AML-193 (cell line): Measurements from ENCODE around the gene CYP17A1.
A peak's percentile ranks its signal among the peaks of the same experiment; 100 is the strongest.

Experiments
- DNase-seq, 2 experiments: peaks; one replicate each; lab custom pipeline; 2025; lab: John Stamatoyannopoulos, UW

The CYP17A1 gene

DNA sequence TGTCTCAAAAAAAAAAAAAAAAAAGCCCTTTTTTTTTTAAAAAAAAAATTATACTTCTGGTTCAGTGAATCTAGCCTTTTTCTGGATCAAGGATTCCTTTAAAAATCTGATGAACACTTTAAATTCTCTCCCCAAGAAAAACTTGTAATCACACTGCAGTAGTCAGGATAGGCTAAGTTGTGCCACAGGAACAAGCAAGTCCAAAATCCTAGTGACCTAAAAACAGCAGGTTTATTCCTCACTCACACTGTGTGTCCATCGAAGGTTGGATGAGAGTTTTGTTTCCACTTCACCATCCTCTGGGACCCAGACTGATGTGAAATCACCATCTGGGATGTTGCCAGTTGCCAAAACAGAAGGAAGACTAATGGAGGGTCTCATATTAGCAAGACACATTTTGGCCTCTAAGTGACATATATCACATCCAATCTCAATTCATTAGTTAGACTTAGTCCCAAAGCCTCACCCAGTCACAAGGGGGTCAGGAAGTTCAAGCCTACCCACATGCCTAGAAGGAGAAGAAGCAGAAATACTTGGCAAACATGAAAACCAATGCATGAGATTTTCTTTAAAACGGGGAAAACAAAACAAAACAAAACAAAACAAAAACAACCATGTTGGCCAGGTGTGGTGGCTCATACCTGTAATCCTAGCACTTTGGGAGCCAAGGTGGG, 32.7 kb downstream of the CYP17A1 start:
- DNase-seq, result no peak

- DNase-seq, result no peak
Observed at GRCh38 chr10:102802920-102803534, 34.2 kb downstream of the CYP17A1 start.

- peak in 1 of 2 experiments; percentile 7 for DNase-seq
Observed at GRCh38 chr10:102801978-102802377, 35.2 kb downstream of the CYP17A1 start.

DNA sequence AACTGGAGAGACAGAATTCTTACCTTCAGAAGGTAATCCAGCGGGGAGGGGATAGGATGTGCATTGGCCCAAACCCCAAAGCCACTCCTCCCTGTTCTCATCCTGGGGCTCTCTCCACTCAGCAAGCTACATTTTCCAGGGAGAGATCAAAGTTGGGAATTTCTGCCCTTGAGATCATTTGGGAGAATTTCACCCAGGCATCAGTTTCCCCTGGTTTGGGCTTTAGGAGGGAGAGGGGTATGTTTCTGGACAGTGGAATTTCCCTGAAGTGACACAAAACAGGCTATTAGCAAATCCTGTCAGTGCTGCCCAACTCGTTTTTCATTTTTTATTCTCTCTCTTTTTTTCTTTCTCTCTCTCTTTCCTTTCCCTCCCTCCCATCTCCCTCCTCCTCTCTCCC, 35.7 kb downstream of the CYP17A1 start:
- no peak for DNase-seq

DNA sequence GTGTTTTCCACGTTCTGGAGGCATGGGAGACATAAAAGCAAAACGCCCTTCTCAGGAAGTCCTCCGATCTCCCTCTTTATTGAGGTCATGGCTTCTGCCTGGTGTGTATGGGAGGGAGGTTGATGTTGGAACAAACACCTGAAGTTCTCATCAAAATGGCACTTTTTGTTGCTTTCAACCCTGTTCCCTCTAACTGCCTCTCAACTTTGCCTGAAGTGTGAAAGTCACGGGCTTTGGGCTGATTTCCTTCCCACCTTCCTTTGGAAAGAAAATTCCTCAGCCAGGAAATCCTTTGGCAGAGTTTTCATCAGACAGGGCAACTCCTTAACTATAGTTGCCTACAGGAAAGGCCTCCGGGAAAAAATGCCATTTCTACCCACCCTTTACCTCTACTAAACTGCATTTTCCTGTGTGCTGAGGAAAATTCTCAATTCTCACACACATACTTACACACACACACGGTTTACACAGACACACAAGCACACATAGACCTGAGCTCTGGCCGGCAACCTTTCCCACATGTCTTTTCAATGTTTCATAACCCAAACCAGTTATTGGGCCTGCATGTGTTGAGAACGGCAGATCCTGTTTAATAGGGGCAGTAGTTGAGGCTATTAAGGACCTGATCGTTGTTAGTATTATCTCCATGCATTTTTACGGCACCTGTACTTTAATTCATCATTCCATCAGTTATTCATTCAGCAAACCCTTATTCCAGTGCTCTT, 36.4 kb downstream of the CYP17A1 start:
- DNase-seq, result no peak

- no peak for DNase-seq
Observed at GRCh38 chr10:102799691-102800471, 37.3 kb downstream of the CYP17A1 start.

DNA sequence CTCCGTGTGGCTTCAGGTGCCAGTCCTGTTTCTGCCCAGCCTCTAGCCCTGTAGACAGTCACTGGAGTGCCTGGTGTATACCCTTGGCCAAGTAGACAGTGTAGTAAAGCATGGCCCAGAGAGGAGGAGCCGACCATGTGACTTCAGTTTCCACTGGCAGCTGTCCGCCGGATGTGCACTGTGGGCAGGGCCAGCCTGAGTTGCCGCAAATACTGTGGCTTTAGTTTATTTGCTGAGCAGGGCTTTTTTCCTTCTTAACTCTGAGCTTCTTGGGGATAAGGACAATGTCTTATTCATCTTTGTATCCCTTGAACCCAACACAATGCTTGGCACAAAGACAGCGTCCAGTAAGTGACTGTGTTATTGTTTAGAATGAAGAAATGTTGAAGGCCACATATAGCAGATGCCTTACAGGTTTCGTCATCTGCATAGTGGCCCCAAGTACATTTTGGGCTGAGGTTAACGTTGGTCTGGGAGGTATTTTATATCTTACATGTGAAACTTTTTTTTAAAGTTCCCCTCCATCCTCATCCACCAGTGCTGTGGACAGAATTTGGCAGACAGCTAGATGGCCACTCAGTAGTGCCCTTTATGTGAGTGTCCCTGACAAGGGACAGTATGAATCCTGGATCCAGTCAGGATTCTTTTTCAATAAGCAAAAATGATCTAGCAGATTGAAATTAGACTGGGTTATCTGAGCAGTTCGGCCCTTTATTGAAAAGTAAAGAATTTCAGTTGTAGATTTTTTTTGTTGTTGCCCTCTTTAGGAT, 40.6 kb downstream of the CYP17A1 start:
- no peak for DNase-seq

GRCh38 chr10:102795453-102796406, 41.5 kb downstream of the CYP17A1 start:
- DNase-seq, result no peak

DNA sequence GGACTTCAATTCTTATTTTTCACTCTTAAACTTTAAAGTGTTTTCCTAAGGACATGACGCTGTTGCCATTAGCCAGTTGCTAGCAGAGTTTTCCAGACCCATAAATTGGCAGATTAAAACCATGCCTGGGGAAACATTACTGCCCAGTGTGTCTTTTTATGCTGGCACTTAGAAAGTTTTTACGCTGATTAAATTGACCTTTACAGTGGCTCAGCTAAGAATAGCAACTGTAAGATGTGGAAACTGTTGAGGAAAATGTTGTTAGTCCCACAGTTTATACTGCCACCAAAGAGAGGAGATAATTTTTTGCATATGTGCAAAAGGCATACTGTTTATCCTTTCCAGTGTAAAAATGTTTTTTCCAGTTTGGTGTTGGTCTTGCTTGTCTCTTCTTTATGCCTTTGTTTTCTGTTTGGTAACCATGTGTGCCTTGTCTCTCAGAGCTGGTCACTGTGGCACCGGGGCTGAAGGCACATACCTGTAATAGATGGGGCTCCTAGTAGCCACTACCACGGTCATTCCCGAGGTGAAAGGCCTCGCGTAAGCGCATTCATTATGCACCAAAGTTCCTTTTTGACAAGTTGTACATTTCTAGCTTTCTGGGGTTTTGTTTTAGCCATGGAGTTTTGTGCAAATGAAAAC, 45.3 kb downstream of the CYP17A1 start:
- DNase-seq, result no peak

GRCh38 chr10:102785818-102786217, 51.4 kb downstream of the CYP17A1 start:
- DNase-seq, result peak in 1 of 2 experiments; percentile 11

GRCh38 chr10:102783568-102783967, 53.6 kb downstream of the CYP17A1 start:
- DNase-seq, result no peak

- DNase-seq, result no peak
Observed at GRCh38 chr10:102782673-102783551, 54.3 kb downstream of the CYP17A1 start.

GRCh38 chr10:102781921-102782557, 55.2 kb downstream of the CYP17A1 start:
- no peak for DNase-seq

DNA sequence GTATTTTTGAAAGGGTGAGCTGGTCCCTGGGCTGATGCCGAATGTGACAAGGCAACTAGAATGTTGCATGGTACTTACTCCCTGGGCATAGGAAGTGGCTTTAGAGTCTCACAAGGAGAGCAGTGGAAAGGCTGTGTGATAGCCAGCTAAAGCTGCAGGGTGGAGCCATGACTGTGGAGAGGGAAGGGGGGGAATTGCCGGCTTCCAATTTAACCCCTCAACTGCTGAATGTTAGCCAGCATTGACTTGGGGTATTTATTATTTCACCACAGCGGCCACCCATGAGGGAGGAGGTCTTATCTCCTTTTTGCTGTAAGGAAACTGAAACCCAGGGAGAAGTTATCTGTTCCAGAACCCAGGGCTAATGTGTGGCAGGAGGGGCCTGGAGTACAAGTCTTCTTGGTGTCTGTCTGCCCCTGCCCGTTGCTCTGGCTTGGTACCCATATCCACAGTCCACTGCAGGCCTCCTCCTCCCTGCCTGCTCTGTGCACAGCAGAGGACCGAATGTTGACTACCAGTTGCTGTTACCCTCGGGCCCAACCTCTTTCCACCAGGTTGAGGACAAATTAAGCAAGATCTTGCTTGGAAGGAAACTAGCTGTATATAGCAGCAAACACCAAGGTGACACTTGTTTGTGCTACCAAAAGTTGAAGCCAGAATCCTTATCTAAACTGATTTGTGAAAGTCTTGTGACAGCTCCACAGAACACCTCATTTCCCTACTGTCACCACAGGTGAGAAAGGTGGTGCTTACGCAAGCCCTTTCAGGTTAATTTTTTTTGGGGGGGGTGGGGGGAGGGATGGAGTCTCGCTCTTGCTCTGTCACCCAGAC, 55.9 kb downstream of the CYP17A1 start:
- no peak for DNase-seq
